ENCODE results near the gene C19orf38. TPM values are rescaled to one million over a fixed set of nuclear protein-coding genes. Genes with fewer than 3 reads are reported as not detected.
"Not testable (repeated sequence)": the region's sequence is repeated elsewhere in the genome, so short reads cannot be mapped to it uniquely, and the experiment has no call there.

C19orf38 gene
- total RNA-seq, 1 donor from 2014 or later: not detected

- peaks cover 10% of the 10 kb centered on the region for H3K36me3 Mint-ChIP-seq (ENCODE audit: low read depth)
- H3K9me3 Mint-ChIP-seq: peaks cover 11% of the 10 kb centered on the region
- peak overlapping the region; percentile 98 for H3K4me3 Mint-ChIP-seq
- H3K27ac Mint-ChIP-seq (ENCODE audit: unreplicated experiment): peak overlapping the region; percentile 100
- H3K27me3 Mint-ChIP-seq (ENCODE audit: low read depth): peaks cover 19% of the 10 kb centered on the region
- TF ChIP-seq CTCF (conservative IDR thresholded peaks at IDR 0.05): no peak
- H3K4me1 Mint-ChIP-seq: peaks cover 18% of the 10 kb centered on the region
- DNase-seq (ENCODE audit: low read depth, low spot score): no peak
Observed at GRCh38 chr19:10836479-10837330, 11.5 kb upstream of the C19orf38 start.

GRCh38 chr19:10837649-10838048, 10.6 kb upstream of the C19orf38 start:
- Mint-ChIP-seq H3K4me1 (peaks cover 18% of the 10 kb centered on the region), H3K36me3 (ENCODE audit: low read depth) (peaks cover 10% of the 10 kb centered on the region), H3K9me3 (peaks cover 11% of the 10 kb centered on the region), H3K27me3 (ENCODE audit: low read depth) (peaks cover 19% of the 10 kb centered on the region)
- not testable (repeated sequence) for H3K27ac Mint-ChIP-seq (ENCODE audit: unreplicated experiment); DNase-seq (ENCODE audit: low read depth, low spot score); H3K4me3 Mint-ChIP-seq

GRCh38 chr19:10838377-10838776, 9.8 kb upstream of the C19orf38 start:
- no peak for DNase-seq (ENCODE audit: low read depth, low spot score)
- Mint-ChIP-seq H3K4me1 (peaks cover 18% of the 10 kb centered on the region), H3K4me3 (no peak overlapping the region), H3K9me3 (peaks cover 11% of the 10 kb centered on the region), H3K36me3 (ENCODE audit: low read depth) (peaks cover 14% of the 10 kb centered on the region), H3K27ac (ENCODE audit: unreplicated experiment) (no peak overlapping the region), H3K27me3 (ENCODE audit: low read depth) (peaks cover 20% of the 10 kb centered on the region)
- TF ChIP-seq CTCF (conservative IDR thresholded peaks at IDR 0.05): no peak

- DNase-seq (ENCODE audit: low read depth, low spot score): no peak
- Mint-ChIP-seq H3K27me3 (ENCODE audit: low read depth) (peaks cover 23% of the 10 kb centered on the region), H3K36me3 (ENCODE audit: low read depth) (peaks cover 14% of the 10 kb centered on the region), H3K4me1 (peaks cover 18% of the 10 kb centered on the region), H3K27ac (ENCODE audit: unreplicated experiment) (no peak overlapping the region), H3K4me3 (peak overlapping the region; percentile 20), H3K9me3 (peaks cover 11% of the 10 kb centered on the region)
- TF ChIP-seq CTCF (conservative IDR thresholded peaks at IDR 0.05): no peak
Observed at GRCh38 chr19:10839114-10840050, 8.8 kb upstream of the C19orf38 start.

- no peaks in the 10 kb centered on the region for H3K4me1 Mint-ChIP-seq
- H3K36me3 Mint-ChIP-seq (ENCODE audit: low read depth): peaks cover 4% of the 10 kb centered on the region
- H3K27me3 Mint-ChIP-seq (ENCODE audit: low read depth): peaks cover 13% of the 10 kb centered on the region
- peaks cover 7% of the 10 kb centered on the region for H3K9me3 Mint-ChIP-seq
- H3K27ac Mint-ChIP-seq (ENCODE audit: unreplicated experiment): no peak overlapping the region
- H3K4me3 Mint-ChIP-seq: no peak overlapping the region
- no peak for TF ChIP-seq CTCF (conservative IDR thresholded peaks at IDR 0.05)
- DNase-seq (ENCODE audit: low read depth, low spot score): no peak
Observed at GRCh38 chr19:10842788-10843187, 5.4 kb upstream of the C19orf38 start.

Data from neural crest cell (in vitro differentiated cells).